GM12872 (cell line): Measurements from ENCODE around the gene LAMB2.

Source experiments
- CTCF ChIP-seq: IDR thresholded peaks from 3 replicates; pipeline ENCODE4 v1.5.1; 2011; ENCODE audit warnings: low read depth, mild to moderate bottlenecking, low read length, moderate library complexity; ENCODE audit not compliant: insufficient read depth

LAMB2 gene

GRCh38 chr3:49132437-49133225 lies at the start of gene LAMB2:
Gene LAMB2 (minus strand): TSS chr3:49133050. CDS start chr3:49132867, 183 bp downstream.
- no peak for TF ChIP-seq CTCF

GRCh38 chr3:49181351-49181750 lies 48.5 kb upstream of the LAMB2 start:
- no peak for TF ChIP-seq CTCF

- TF ChIP-seq CTCF, result no peak
Observed at GRCh38 chr3:49180116-49180515, 47.3 kb upstream of the LAMB2 start.

- TF ChIP-seq CTCF, result no peak
Observed at GRCh38 chr3:49177073-49177472, 44.2 kb upstream of the LAMB2 start.

GRCh38 chr3:49175530-49175929 lies 42.7 kb upstream of the LAMB2 start:
- no peak for TF ChIP-seq CTCF

- TF ChIP-seq CTCF, result no peak
Observed at GRCh38 chr3:49174397-49174985, 41.6 kb upstream of the LAMB2 start.

- no peak for TF ChIP-seq CTCF
Observed at GRCh38 chr3:49173792-49174170, 40.9 kb upstream of the LAMB2 start.
